Stimulated activated CD8-positive, alpha-beta memory T cell treated with anti-CD3 and anti-CD28 coated beads, Interleukin-15, amount 100 ng/mL, for 48 hours (primary cell): Measurements from ENCODE around the gene RRAGD.

Experiments
- DNase-seq, 2 donors: peaks; one replicate each; pipeline ENCODE4 v3.0.0-alpha.2; 2020; ENCODE audit warnings: low read depth in 2 of 2

RRAGD gene

DNA sequence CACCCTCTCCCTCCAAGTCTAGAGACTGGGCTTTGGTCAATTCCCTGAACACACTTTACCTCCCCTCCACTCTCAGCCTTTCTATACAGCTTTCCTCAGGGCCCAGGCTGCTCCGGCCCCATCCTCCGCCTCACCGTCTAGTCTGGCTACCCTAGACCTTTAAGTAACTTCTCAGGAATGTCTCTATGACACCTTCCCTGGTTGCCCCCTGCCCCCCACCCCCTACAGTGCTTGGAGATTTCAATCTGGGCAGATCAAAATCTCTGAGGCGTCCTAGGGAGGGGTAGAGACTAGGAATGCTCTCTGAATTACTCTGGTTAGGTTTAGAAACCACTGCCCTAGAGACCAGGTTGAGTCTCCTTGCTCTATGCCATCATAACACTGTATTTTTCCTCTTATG, 65.6 kb downstream of the RRAGD start:
- DNase-seq, result no peak

DNA sequence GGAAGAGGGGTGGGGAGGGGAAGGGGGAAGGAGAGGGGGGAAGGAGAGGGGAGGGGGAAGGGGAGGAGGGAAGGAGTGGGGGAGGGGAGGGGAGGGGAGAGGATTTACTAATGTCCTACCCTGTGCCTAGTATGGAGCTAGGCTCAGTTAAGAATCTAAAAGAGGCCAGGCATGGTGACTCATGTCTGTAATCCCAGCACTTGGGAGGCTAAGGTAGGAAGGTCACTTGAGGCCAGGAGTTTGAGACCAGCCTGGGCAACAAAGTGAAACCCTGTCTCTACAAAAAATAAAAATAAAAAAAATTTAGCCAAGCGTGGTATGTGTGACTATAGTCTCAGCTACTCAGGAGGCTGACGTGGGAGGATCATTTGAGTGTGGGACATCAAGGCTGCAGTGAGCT, 72.5 kb downstream of the RRAGD start:
- DNase-seq, result no peak

DNA sequence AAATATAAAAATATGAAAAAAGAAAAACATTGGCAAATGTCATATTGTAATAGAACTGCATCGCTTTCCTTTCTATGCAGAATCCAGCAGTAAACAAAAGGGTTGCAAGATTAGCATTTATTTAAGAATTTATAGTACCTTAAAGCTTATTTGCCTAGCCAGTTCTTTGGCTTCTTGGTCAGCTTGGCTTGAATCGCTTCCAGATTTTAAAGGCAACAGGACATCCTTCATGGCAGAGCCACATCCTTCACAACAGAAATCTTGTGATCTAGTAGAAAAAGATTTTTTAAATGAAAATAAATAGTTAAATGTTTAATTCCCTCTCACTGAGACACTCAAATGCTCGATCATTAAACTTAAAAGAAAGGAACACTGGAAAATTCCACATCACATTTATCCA, 76.9 kb downstream of the RRAGD start:
- DNase-seq, result no peak

DNA sequence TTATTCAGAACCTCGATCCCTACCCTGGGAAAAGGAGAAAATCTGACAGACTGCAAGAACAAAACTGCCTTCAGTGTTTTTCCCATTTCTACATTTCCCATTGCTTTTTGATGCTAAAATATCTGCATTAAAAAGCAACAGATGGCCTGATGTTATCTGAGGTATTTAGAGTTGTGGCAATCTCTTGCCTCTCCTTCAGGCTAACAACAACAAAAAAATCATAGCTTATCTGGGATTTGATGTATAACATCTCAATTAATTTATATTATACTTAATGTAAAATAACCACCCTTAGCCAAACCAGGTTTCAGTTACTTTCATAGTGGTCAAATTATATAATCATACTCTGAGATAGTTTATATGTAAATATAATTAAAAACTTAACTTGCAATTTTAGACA, 81.2 kb downstream of the RRAGD start:
- DNase-seq, result no peak

GRCh38 chr6:89328976-89329375, 83.1 kb downstream of the RRAGD start:
- no peak for DNase-seq

DNA sequence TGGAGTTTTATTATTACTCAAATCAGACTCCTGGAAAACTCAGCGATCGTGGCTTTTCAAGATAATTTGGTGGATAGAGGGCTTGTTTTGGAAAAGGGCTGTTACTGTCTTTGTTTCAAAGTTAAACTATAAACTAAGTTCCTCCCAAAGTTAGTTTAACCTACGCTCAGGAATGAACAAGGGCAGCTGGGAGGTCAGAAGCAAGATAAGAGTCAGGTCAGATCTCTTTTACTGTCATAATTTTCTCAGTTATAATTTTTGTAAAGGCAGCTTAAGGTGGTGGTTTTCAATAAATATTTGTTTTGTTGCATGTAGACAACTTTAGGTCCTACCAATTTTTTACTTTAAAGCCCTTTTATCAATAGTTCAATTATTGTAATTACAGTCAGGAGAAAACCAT, 87.8 kb downstream of the RRAGD start:
- no peak for DNase-seq

DNA sequence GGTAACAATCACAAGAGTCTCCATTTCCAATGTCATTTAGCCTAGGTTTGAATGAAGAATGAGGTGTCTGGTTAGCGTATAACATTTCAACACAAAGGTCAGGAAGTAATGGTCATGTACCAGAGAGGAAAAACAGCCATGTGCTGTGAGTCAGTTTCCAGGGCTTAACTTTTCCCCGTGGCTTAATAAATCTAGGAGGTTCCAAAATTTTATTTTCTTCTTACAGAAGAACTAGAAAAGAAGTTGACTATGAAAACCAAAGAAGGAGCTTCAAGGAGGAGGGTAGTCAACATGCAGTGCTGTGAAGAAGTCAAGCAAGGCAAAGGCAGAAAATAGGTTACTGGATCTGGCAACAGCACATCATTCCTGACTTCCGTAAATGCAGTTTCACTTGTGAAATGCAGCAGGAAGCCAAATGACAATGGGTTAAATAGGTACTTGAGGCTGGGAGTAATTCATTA, 88.5 kb downstream of the RRAGD start:
- no peak for DNase-seq

DNA sequence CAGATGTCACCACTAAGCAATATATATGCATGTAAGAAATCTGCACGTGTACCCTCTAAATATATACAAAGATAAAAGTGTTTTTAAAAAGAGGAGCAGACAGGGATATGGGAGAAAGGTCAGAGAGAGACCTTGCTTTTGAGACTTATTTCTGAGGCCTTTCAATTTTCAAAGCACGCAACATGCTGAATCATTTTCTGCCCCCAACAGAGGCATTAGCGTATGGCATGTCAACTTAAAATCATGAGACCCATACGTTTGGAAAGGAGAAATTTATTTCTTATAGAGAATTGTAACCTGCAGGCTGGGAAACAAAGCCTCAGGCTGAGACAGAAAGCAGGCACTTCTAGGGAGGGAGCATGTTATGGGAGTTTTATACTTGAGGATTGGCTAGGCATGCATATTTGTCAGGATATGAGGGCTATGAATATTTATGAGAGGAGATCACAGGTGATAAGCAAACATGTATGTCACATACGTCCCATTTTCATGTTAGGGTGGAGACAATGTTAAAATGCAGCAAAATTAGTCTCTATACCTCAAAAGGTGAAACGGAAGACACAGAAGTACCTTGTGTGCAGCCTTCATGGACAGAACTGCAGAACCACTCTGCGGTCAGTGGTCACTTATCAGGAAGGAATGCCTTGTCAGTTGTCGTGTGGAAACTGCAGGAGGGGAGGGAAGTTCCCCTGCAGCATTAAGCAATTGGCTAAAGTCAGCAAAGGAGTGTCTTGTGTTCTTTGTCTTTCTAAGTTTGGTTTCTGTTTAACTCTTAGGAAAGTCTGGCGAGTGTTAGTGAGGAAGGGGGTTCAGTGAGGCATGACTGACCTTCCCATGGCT, 90.7 kb downstream of the RRAGD start:
- no peak for DNase-seq

- no peak for DNase-seq
Observed at GRCh38 chr6:89320012-89320559, 92.0 kb downstream of the RRAGD start.

DNA sequence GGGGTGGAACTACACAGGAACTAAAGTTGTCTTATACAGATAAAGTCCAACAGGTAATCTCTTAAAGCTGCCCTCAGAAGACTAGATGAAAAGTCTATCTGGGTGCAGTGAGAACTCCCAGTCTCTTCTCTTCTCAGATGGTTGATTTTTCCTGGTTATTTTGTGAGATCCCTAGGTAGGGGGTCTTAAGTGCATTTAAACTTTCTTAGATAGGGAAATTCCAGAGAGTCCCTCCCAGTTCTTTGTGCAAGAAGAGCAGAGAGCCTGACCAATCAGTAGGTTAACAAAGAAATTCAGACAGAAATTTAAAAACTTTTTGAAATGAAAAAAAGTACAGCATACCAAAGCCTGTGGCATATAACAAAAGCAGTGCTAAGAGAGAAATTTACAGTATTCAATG, 95.0 kb downstream of the RRAGD start:
- no peak for DNase-seq

DNA sequence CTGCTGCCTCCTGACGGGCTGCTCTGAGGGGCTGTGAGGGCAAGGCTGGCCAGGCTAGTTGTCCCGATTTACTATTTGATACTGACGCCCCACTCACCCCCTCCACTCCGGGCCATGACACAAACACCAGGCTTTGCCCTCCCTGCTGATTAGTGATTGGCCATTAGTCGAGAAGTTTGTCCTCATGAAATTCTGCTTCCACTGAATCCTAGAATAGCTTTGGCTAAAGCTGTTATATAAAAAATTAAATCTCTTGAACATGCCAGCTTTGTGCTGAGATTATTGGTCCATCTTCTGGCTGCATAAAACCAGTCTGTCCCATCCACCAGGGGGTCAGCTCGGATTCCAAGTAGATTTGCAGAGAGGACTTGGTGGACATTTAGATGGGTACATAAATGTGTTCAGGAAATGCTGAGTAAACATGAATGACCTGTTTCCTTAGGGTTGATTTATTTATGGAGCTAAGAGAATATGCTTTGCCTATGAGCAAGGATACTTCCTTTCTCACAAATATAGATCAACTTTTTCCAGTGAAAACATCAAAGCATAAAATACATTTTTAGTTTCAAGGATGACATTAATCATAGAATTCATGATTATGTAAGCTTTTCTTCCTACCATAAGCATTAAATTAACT, 96.7 kb downstream of the RRAGD start, which contains the start of gene GABRR2:
GABRR2 (minus strand) TSS at position 51 of the 637 bp plus-strand sequence. CDS start 134 bp downstream, outside the sequence.
- DNase-seq, result no peak

DNA sequence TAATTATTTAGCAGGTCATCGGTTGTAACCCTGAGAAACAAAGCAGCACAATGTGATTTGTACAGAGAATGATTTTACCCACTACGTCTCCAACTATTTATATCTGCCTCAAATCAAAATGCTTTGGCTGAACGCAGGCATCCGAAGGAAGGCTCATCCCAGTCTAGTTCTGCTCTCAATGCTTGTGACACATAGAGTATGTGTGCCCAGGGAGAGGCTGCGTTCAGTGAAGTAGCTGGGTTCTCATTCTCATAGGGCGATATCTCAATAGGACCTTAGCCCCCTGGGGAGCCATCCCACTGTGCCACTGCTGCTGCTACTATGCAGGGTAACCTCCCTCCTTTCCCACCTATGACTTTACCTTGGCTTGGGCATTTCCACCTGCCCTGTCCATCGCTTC, 97.4 kb downstream of the RRAGD start:
- no peak for DNase-seq
